HG03439 (cell line): ENCODE data around the gene EPB41L5.
A peak's percentile ranks its signal among the peaks of the same experiment; 100 is the strongest.
"Not testable (repeated sequence)": the region's sequence is repeated elsewhere in the genome, so short reads cannot be mapped to it uniquely, and the experiment has no call there.

ENCODE experiments used
- ATAC-seq: cut with Tn5 transposase; IDR thresholded peaks from one replicate; pipeline ENCODE4 v1.9.1; 2021; ENCODE audit warnings: mild to moderate bottlenecking, moderate library complexity; ENCODE audit not compliant: unreplicated experiment

The EPB41L5 gene

DNA sequence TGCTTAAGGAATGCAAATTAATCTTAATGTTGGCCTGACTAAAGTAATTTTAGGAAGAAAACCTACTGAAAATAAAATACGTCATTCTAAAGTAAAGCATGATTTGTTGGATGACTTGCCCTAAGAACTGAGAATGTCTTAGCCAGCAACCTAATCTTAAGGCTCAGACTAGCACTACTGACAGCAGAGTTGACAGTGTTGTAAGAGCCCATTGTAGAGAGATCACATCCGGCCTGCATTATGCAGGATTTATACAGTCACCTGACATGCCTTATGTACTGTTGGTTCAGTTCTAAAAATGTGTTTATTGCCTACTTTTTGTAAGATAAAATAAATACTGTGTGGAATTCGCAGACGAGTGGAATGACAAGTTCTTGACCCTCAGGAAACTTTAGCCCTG is 128.0 kb downstream of the EPB41L5 start:
- ATAC-seq, result no peak

DNA sequence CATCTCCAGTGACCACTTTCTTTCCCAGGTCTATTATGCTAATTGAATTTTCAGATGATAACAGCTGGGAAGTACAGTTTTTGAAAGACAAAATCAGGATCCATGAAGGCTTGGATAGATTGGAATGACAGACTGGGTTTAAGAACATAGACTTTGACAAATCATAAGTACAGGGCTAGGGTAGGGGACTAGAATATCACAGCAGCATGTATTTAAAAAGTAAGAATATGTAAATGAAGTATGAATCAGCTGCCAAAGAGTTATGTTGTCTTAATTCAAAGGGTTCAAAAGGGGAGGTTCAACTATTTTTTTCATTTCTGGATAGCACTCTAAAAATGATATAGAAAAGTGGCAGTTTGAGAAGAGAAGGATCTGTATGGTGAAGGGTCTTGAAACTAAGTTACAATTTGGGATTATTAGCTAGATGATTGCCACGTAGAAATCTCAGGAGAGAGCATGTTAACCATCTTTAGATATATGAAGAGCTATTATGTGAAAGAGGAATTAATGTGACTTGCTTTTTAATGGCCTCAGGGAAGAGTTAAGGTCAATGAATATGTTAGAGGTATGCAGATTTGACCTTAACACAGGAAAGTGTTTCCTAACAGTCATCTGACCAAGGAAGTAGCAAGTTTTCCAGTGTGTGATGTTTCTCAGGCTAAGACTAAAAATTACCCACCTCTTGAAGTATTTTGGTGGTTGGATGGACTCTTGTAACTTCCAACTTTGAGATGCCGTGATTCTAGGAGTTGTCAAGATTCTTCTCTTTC is 128.6 kb downstream of the EPB41L5 start:
- ATAC-seq, result no peak

DNA sequence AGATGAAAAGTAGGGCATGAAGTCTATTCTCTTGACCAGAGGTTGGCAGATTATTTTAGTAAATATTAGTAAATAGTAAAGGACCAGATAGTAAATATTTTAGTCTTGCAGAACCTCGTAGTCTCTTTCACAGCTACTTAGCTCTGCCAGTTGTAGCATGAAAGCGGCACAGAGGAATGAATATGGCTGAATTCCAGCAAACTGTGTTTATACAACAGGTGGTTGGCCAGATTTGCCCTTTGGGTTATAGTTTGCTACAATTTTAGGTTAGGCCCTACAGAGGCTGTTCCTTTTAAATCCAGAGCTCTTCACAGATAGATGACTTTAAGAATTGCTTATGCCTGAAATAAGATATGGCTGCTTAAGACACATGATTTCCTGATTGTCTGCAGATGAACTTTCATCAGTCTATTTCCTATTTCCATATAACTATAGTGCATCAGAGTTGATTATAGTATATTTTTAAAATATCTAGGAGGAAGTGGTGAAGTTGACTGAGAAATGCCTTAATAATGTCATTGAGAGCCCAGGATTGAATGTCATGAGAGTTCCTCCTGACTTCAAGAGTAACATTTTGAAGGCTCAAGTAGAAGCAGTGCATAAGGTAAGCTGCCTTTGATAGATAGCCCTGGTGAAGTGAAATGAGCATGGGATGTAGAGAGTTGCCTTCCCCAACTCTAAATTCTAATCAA is 129.8 kb downstream of the EPB41L5 start:
- no peak for ATAC-seq

DNA sequence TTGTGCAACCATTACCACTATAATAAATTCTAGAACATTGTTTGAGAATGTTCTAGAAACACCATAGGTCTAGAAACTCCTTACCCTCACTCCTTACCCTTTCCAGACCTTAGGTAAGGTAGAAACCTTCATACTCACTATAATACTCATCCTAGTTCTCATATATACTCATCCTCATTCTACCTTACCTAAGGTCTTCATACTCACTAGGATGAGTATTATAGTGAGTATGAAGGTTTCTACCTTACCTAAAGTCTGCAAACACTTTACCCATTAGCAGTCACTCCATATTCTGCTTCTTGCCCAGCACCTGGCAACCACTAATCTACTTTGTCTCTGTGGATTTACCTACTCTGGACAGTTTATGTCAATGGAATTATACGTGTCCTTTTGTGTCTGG is 135.4 kb downstream of the EPB41L5 start:
- ATAC-seq, result no peak

DNA sequence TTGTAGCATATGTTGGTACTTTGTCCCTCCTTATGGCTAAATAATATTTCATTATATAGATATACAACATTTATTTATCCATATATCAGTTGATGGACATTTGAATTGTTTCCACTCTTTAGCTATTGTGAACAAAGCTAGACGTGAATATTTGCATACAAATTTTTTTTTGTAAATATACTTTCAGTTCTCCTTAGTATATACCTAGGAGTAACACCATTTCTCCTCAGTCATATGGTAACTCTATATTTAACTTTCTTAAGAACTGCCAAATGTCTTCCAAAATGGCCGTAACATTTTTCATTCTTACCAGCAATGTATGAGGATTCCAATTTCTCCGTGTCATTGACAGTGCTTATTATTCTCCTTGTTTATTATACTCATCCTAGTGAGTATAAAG is 135.8 kb downstream of the EPB41L5 start:
- no peak for ATAC-seq

DNA sequence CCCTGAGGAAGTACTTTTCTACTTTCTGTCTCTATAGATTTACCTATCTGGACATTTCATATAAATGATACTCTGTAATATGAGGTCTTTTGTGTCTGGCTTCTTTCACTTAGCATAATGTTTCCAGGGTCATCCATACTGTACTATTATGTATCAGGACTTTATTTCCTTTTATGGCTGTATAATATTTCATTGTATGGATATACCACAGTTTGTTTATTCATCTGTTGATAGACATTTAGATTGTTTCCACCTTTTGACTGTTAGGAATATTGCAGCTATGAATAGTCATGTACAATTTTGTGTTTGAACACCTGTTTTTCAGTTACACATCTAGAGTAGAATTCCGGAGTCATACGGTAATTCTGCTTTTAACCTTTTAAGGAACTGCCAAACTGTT is 136.5 kb downstream of the EPB41L5 start:
- ATAC-seq, result no peak

DNA sequence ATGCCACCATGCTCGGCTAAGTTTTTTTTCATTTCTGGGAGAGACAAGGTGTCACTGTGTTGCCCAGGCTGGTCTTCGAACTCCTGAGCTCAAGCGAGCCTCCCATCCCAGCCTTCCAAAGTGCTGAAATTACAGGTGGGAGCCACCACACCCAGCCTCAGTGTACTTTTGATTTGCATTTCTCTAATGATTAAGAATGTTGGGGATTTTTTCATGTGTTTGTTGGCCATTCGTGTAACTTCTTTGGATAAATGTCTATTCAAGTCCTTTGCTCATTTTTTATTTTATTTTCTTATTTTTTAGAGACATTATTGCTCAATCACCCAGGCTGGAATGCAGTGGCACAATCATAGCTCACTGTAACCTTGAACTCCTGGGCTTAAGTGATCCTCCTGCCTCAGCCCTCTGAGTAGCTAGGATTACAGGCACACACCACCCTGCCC is 137.2 kb downstream of the EPB41L5 start:
- no peak for ATAC-seq

DNA sequence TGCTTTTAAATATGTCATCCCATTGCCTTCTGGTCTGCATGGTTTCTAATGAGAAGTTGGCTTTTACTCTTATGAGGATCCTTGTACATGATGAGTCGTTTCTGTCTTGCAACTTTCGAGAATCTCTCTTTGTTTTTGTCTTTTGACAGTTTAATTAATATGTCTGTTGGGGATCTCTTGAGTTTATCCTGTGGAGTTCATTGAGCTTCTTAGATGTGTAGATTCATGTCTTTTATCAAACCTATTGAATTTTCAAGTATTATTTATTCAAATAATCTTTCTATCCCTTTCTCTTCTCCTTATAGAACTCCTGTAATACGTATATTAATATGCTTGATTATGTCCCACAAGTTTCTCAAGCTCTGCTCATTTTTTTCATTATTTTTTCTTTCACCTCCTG is 142.4 kb downstream of the EPB41L5 start:
- ATAC-seq, result no peak

DNA sequence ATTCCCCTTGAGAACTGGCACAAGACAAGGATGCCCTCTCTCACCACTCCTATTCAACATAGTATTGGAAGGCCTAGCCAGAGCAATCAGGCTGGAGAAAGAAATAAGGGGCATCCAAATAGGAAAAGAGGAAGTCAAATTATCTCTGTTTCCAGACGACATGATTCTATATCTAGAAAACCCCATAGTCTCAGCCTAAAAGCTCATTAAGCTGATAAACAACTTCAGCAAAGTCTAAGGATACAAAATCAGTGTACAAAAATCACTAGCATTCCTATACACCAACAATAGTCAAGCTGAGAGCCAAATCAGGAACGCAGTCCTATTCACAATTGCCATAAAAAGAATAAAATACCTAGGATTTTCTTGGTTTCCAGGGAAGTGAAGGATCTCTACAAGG is 145.8 kb downstream of the EPB41L5 start:
- not testable (repeated sequence) for ATAC-seq

DNA sequence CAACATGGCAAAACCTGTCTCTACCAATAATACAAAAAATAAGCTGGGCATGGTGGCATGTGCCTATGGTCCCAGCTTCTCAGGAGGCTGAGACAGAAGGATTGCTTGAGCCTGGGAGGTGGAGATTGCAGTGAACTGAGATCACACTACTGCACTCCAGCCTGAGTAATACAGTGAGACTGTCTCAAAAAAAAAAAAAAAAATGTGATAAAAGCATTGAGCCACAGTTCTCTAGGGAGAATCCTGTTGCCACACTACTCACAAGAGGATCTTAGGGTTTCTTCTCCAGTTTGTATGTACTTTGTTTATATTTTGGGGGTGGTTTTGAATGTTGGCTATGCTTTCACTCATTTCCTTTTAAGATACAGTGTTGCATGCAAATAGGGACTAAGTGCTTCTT is 148.3 kb downstream of the EPB41L5 start:
- ATAC-seq, result no peak

DNA sequence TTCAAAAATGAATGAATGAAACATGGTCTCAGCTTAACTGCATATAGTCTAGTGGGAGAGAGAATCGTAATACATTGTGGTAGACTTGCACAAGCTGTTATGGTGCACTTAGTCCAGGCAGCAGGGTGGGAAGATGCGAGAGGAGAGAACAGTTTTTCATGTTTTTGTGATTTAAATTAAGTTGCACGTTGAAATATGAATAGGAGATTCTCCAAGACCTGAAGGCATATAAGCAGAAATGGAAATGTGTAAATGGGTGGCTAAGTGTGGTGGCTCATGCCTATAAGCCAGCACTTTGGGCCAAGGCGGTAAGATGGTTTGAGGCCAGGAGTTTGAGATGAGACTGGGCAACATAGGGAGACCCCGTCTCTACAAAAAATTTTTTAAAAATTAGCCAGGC is 149.8 kb downstream of the EPB41L5 start:
- ATAC-seq, result no peak

DNA sequence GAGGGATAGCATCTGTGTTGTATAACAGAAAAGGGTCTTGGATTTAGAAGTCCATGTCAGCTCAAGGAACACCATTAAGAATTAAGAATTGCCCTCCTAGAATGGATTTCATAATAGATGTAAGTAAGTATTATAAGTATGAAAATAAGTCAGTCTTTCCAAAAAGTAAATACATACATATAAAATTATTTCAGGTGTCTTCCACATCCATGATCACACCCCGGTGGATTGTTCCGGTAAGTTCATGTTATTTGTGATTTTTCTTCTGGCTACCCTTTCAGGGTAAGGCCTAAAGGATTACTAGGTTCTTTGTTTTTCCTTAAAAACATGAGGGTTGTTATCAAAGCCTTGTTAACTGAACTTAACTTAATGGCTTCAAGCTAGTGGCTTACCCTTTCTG is 154.4 kb downstream of the EPB41L5 start:
- no peak for ATAC-seq

DNA sequence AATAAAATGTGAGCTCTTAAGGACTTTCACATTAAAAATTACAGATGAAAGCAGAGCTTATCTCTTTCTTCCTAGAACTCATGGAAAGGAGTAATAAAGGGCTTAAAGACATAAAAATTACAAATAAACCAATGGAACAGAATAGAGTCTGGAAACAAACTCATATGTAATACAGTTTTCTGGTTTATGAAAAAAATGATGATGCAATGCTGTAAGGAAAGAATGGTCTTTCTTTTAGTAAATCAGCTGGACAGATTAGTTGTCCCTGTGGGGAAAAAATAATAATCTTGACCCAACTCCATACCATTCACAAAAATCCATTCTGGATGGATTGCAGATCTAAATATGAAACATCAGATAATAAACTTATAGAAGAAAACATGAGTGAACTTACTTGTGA is 156.1 kb downstream of the EPB41L5 start:
- ATAC-seq, result no peak

DNA sequence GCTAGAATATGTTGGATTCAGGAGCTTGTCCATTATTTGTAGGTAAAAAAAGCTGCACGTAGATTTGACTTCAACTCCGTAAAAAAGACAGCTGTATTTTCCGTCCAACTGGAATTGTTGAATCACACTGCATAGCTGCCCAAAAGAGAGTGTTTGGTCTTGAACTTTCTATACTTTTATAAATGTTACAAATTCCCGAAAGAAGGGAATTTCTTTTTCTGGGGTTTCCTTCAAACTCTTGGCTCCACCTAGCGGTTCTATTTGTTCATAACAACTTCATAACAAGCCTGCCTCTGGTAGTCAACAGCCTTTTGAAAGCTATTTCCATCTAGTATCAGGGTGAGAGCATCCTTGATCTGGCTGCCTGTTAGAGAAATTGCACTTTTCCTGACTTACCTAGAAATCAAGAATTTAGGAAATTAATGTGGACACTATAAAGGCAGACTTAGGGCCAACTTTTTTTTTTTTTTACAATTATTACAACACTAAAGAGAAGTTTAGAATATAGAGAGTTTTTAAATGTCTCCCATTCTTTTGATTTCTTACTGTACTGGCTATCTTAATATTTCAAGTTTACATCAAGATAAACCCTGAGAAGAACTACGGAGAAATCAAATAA is 162.2 kb downstream of the EPB41L5 start:
- ATAC-seq, result no peak

DNA sequence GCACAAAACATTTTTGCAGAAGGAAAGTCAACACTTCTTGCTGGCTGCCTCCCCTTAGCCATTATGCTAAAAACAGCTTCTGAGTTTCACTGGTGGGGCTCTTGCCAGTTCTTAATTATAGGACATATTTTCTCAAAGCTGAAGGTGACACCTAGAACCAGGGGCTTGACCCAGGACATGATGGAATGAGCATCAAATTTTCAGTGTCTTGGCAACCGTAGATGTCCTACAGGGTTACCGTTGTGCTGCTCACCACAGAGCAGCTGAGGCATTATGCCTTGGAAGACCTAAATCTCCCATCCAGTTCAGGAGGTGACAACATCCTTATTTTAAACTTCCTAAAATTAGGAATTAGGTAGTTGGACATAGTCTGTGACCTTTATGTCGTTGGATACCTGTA is 163.6 kb downstream of the EPB41L5 start:
- ATAC-seq, result no peak

DNA sequence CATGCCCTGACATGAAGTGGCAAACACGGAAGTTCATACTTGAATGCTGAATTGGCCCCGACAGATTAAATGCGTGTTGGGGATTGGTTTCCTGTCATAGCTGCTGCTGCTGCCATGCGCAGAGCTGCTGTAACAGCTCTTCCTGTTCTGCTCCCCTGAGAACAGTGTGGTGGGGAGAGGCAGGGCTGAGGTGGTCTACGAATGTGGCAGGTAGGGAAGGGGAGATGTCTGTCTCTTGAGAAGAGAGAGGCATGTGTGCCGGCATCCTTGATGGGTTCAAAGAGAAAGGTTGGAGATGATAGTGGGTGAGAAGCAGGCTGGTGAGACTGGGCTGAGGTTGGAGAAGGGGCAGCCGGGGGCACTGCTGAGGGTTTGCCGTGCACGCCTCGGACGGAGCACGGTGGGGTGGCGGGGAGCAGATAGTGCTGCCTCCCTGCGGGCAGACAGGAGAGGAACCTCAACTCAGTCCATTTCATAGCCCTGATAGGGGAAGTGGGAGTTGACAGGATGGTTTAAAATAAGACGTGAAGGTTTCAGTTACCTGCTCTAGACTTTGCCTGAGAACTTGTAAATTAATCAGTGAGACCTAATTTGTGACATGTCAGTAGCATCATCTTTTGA is 164.2 kb downstream of the EPB41L5 start:
- peak; percentile 97 for ATAC-seq

DNA sequence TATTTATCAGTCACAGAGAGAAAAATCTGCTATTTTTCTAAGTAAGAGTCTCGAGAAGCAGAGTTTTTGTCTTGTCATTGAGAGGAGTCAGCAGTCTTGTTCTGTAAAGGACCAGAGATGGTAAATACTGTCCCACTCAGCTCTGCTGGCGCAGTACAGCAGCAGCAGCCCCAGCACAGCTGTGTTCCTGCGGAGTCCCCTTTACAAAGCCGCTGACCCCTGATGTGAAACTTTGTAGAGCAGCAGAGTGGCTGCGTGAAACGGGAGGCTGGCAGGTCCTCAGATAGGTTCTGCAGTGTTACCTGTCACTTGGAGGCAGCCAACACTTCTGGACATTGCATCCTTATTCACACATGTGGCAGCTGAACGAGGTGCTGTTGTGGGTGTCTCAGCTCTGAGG is 165.1 kb downstream of the EPB41L5 start:
- no peak for ATAC-seq

DNA sequence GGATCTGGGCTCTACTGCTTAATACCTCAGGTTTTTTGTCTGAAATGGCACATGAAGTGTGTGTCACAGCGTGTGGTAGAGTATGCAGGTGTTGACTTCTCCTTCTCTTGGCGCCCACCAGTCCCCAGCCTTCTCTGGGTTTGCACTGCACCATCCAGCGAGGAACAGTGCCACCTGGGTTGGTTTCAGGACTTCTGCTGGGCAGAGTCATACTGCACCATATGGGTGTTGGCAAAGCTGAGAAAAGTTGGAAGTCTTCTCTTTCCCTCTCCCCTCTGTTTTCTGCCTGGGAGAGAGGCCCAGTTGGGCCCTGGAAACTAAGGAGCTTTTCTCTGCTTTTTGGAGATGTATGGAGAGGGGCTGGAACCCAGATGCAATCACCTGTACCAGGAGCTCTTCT is 166.5 kb downstream of the EPB41L5 start:
- no peak for ATAC-seq

DNA sequence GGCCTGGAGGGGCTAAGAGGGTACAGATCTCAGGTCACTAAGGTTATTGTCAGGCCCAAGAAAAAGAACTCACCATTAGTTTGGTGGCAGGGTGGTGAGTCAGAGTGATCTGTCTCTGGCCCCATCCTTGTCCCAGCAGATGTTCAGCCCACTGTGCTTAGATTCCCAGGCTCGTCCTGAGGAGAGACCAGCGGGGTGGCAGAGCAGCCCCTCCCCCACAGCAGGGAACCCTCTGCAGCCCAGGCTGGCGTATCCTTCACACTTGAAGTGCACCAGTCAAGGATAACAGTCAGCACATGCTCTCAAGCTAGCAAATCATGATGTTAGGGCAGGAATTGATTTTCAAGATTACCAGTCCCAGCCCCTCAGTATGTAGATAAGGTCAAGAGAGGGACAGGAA is 167.2 kb downstream of the EPB41L5 start:
- ATAC-seq, result no peak

DNA sequence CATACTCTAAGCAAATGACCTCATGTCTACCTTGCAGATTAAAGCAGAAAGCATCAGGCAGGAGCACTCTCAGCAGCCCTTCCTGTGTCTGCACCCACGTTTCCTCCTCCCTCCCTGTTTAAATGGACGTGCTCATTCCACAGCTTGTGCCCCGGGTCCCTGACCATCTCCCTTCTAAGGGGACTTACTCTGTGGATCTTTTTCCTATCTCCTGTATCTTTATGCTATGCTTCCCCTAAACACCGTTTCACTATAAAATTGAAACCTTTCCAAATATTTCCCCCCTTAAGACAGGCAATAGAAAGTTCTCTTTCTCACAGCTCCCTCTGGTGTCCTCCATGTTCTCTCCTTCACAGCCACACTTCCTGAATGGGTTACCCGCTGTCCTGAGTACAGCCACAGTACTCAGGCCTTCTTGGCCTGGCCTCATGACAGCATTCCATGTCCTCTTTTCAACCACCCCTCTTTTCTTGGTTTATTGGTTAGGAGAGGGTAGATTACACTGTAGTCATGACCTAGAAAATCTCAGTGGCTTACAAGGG is 169.2 kb downstream of the EPB41L5 start:
- ATAC-seq, result no peak

DNA sequence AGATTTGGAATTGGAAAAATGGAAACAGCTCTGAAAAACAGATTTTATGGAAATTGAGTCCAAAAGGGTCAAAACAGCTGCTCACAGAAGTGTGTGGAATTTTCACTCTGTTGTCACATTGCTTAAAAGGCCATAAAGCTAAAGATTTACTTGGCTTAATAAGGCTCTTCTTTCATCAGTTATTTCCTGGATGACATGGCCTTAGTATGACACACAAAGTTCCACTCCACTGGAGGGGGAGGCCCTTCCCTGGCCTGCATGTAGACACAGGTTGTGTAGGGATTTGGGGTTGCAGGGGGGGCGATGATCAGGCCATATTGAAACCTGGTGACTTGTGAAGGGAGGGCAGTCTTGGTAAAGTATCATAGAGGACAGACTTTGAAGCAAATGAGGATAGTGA is 176.3 kb downstream of the EPB41L5 start:
- ATAC-seq, result no peak
